Fibroblast of lung (primary cell): ENCODE results near the gene AAR2. TPM values are rescaled to one million over a fixed set of nuclear protein-coding genes. Genes with fewer than 3 reads are reported as not detected.

ENCODE experiments used
- DNase-seq, 2 donors: peaks; one replicate each; pipeline versions ENCODE4 v3.0.0 to v3.0.0-alpha.2; 2010; ENCODE audit warnings: low read depth in 2 of 2
- H2AFZ ChIP-seq: 2 replicates; pipeline ENCODE4 v1.5.1; 2012; ENCODE audit warnings: low read length, control low read depth, inconsistent platforms
- H3K27ac ChIP-seq: 2 replicates; pipeline ENCODE4 v1.5.1; 2011; ENCODE audit warnings: low read length, control low read depth; ENCODE audit not compliant: insufficient read depth
- H3K27me3 ChIP-seq: 2 replicates; pipeline ENCODE4 v1.5.1; 2011; ENCODE audit warnings: mild to moderate bottlenecking, low read length; ENCODE audit not compliant: control insufficient read depth, insufficient read depth
- H3K36me3 ChIP-seq: 2 replicates; pipeline ENCODE4 v1.5.1; 2011; ENCODE audit warnings: low read length; ENCODE audit not compliant: control insufficient read depth, insufficient read depth
- H3K4me1 ChIP-seq: 2 replicates; pipeline ENCODE4 v1.5.1; 2011; ENCODE audit warnings: low read length; ENCODE audit not compliant: control insufficient read depth, insufficient read depth; ENCODE audit errors: extremely low read depth
- H3K4me2 ChIP-seq: 2 replicates; pipeline ENCODE4 v1.5.1; 2011; ENCODE audit warnings: low read length, control low read depth; ENCODE audit not compliant: insufficient read depth; ENCODE audit errors: extremely low read depth
- H3K4me3 ChIP-seq, 4 experiments: fragments of 200-600 bp in 1 of 4; sonication (generic) in 1 of 4; replicated peaks in 1 of 4; 2 replicates each; pipeline ENCODE4 v1.5.1; 2011 to 2016; ENCODE audit warnings: low read length in 4 of 4, low read depth in 3 of 4, mild to moderate bottlenecking in 3 of 4, control low read depth in 2 of 4, inconsistent platforms in 1 of 4, mixed read lengths in 1 of 4; ENCODE audit not compliant: insufficient read depth in 1 of 4; ENCODE audit errors: control extremely low read depth in 1 of 4
- H3K79me2 ChIP-seq: 2 replicates; pipeline ENCODE4 v1.5.1; 2012; ENCODE audit warnings: mild to moderate bottlenecking, low read length, inconsistent platforms; ENCODE audit not compliant: control insufficient read depth, insufficient read depth
- H3K9ac ChIP-seq: 2 replicates; pipeline ENCODE4 v1.5.1; 2011; ENCODE audit warnings: mild to moderate bottlenecking, low read length, control low read depth; ENCODE audit not compliant: insufficient read depth
- H3K9me3 ChIP-seq: 2 replicates; pipeline ENCODE4 v1.5.1; 2012; ENCODE audit warnings: low read depth, low read length; ENCODE audit not compliant: control insufficient read depth, insufficient read depth
- H4K20me1 ChIP-seq: 2 replicates; pipeline ENCODE4 v1.5.1; 2011; ENCODE audit warnings: low read length; ENCODE audit not compliant: control insufficient read depth, insufficient read depth; ENCODE audit errors: extremely low read depth
- EZH2 ChIP-seq: IDR thresholded peaks from 2 replicates; pipeline ENCODE4 v1.5.1; 2012; ENCODE audit warnings: low read length, control low read depth, mild to moderate bottlenecking; ENCODE audit errors: missing control alignments
- polyA plus RNA-seq, 2 donors: library from polyadenylated mRNA; depleted of rRNA in 1 of 2; stranded (reverse) in 1 of 2; unstranded in 1 of 2; fragments of >200 nt; gene quantifications; 2 replicates each; pipeline ENCODE4 v1.2.1, GENCODE V29; 2011 to 2012; ENCODE audit warnings: missing spikeins in 1 of 2
- total RNA-seq: library from RNA; depleted of rRNA; stranded (reverse); fragments of >200 nt; gene quantifications from 2 replicates; pipeline ENCODE4 v1.2.1, GENCODE V29; 2014
- TF ChIP-seq, protein P1 (sequence below), 2 donors: IDR thresholded peaks in 1 of 2; conservative IDR thresholded peaks in 1 of 2; 1 replicate in 1 of 2; 2 replicates in 1 of 2; pipeline ENCODE4 v1.5.1; 2011 to 2012; ENCODE audit warnings: low read length in 2 of 2, control low read depth in 1 of 2, inconsistent platforms in 1 of 2, low read depth in 1 of 2, mild to moderate bottlenecking in 1 of 2

The AAR2 gene
- total and polyA plus RNA-seq, 2 donors (not counting 1 experiment from before 2014, with no cell fraction given), result 24.6 to 25.3 TPM

DNA sequence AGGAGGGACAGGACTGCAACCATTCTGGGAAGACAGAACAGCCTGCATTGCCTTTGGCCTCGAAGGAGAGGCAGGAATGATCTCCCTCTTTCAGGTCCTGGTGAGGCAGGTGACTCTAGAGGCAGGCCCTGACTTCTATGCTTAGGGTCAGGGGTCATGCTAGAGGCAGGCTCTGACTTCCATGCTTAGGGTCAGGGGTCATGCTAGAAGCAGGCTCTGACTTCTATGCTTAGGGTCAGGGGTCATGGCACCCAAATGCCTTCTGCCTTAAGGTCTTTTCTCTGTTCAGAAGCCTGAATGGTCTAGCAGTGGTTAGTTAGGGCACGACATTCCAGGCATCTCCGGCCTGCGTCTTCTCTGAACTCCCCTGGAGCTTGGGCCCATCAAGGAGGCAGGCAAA is 35.1 kb upstream of the AAR2 start:
- Histone ChIP-seq H2AFZ (no peak overlapping the region), H3K4me1 (no peaks in the 10 kb centered on the region), H4K20me1 (no peaks in the 10 kb centered on the region), H3K4me3 (no peak overlapping the region), H3K4me2 (no peak overlapping the region), H3K27me3 (no peaks in the 10 kb centered on the region), H3K9me3 (no peaks in the 10 kb centered on the region), H3K27ac (no peak overlapping the region), H3K36me3 (no peaks in the 10 kb centered on the region), H3K79me2 (no peaks in the 10 kb centered on the region), H3K9ac (no peak overlapping the region)
- TF ChIP-seq EZH2, result no peak
- TF ChIP-seq, protein P1, sequence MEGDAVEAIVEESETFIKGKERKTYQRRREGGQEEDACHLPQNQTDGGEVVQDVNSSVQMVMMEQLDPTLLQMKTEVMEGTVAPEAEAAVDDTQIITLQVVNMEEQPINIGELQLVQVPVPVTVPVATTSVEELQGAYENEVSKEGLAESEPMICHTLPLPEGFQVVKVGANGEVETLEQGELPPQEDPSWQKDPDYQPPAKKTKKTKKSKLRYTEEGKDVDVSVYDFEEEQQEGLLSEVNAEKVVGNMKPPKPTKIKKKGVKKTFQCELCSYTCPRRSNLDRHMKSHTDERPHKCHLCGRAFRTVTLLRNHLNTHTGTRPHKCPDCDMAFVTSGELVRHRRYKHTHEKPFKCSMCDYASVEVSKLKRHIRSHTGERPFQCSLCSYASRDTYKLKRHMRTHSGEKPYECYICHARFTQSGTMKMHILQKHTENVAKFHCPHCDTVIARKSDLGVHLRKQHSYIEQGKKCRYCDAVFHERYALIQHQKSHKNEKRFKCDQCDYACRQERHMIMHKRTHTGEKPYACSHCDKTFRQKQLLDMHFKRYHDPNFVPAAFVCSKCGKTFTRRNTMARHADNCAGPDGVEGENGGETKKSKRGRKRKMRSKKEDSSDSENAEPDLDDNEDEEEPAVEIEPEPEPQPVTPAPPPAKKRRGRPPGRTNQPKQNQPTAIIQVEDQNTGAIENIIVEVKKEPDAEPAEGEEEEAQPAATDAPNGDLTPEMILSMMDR (conservative IDR thresholded peaks at IDR 0.05 in 1 of 2, IDR thresholded peaks at IDR 0.05 in 1 of 2; ENCODE audit: low read depth in 1 of 2, low read length in 2 of 2), result no peak
- no peak for DNase-seq

DNA sequence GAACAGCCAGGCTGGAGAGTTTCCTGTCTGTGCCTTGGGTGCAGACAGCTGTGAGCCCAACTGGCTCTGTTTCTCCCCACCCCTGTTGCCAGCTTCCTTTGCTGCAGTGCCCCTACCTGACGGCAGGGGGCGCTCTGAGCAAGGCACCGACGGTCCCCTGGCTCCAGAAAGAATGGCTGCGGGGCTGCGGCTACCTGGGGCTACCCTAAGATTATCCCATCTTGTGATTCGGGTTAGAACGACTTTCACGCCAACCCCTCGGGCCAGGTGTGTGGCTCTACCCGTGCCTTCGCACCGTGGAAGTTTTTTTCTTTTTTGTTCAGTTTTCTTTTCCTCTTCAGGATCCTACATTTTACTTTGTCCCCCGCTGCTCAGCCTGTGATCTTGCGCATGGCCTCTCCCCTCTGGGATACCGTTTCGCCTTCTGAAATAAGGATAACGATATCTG is 33.4 kb upstream of the AAR2 start:
- DNase-seq, result peak; percentile 22 to 37
- Histone ChIP-seq H3K4me1 (no peaks in the 10 kb centered on the region), H3K27me3 (no peaks in the 10 kb centered on the region), H3K79me2 (no peaks in the 10 kb centered on the region), H3K4me2 (no peak overlapping the region), H3K36me3 (no peaks in the 10 kb centered on the region), H3K27ac (no peak overlapping the region), H3K9ac (no peak overlapping the region), H4K20me1 (no peaks in the 10 kb centered on the region), H2AFZ (no peak overlapping the region), H3K9me3 (no peaks in the 10 kb centered on the region), H3K4me3 (no peak overlapping the region)
- TF ChIP-seq, protein P1 (conservative IDR thresholded peaks at IDR 0.05 in 1 of 2, IDR thresholded peaks at IDR 0.05 in 1 of 2; ENCODE audit: low read depth in 1 of 2, low read length in 2 of 2), result peak; percentile 97 to 100
- no peak for TF ChIP-seq EZH2

DNA sequence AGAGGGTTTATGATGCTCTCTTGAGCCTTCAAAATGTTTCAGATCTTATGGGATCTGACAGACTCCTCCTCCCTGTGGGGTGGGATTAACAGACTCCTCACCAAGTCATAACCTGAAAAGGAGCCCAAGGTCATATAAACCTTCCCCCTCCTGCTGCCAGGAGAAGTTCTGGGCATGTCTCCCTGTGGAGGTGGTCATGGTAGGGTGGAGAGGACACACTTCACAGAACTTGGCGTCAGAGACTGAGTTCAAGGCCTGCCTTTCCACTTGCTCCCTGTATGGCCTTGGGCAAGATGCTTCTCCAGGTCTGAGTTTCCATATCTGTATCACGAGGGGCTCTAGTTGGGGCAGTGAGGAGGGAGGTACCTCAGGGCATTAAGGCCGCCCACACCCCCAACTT is 32.4 kb upstream of the AAR2 start:
- DNase-seq, result no peak
- Histone ChIP-seq H3K27me3 (no peaks in the 10 kb centered on the region), H3K4me3 (no peak overlapping the region), H2AFZ (no peak overlapping the region), H4K20me1 (no peaks in the 10 kb centered on the region), H3K27ac (no peak overlapping the region), H3K9ac (no peak overlapping the region), H3K36me3 (no peaks in the 10 kb centered on the region), H3K4me2 (no peak overlapping the region), H3K9me3 (no peaks in the 10 kb centered on the region), H3K4me1 (no peaks in the 10 kb centered on the region), H3K79me2 (no peaks in the 10 kb centered on the region)
- TF ChIP-seq EZH2, result no peak
- TF ChIP-seq, protein P1 (conservative IDR thresholded peaks at IDR 0.05 in 1 of 2, IDR thresholded peaks at IDR 0.05 in 1 of 2; ENCODE audit: low read depth in 1 of 2, low read length in 2 of 2), result no peak
